GM21360 (cell line): ENCODE results near the gene NOL4L.

Experiments
- ATAC-seq: cut with Tn5 transposase; IDR thresholded peaks from one replicate; pipeline ENCODE4 v1.9.1; 2021; ENCODE audit warnings: mild to moderate bottlenecking, moderate library complexity; ENCODE audit not compliant: unreplicated experiment

Gene NOL4L

DNA sequence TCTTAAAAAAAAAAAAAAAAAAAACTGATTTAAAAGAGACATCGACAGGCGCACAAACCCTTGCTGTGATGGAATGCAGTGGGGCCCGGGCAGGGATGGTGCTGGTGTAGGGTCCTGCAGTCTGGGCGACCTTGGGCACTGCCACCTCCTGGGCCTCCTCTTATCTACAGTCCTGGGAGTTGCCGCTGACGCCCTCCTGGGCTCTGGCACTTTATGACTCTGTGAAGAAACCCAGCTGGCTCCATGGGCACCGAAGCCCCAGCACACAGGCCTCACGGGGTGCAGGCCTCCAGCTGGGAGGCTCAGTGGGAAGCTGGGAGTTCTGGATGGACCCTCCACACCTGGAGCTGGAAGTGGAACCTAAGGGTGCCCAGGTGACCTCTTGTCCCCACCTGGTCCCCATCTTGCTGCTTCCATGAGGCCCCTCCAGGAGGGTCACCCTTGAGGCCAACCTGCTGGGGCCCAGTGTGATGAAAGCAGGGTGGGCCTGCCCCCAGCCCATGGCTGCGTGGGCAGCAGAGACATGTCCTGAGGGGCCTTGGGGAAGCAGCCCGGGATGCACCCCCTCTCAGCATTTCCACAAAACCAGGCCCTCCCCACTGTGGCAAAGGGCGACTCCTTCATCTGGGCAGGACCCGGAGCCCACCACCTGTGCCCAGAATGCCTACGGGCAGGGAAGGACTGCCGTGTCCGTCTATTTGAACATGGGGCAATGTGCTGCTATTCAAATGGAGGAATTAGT, 122.1 kb downstream of the NOL4L start:
- ATAC-seq = no peak

DNA sequence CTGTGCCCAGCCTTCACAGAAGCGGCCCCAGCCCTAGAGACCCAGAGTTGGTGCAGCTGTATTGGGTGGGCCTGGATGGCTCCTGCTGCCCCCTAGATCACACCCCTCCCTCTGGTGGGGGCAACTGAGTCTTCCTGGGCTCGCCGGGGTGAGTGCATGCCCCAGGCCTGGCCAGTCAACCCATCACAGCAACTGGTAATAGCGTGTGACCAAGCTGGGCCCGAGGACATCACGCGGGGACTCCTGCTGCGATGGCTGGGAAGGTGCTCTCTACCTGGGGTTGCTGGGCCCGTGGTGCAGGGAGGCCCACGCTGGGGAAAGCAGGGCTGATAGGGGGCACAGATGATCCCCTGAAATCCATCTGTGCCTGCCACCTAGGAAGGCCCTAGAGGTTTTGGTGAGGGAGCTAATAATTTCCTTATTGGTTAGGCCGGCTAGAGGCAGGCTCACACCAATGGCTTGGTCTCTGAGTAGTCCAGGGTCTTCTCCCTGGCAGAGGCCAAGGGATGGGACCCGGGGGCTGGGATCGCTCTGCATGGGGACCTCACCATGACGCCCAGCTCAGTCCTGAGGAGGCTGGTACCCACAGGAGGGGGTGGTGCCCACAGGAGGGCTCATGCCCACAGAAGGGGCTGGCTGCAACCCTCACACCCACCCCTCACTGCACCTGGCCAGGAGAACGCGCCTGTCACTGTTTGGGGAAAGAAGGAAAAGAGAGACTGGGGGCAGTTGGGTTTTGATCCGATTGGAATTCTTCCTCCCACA, 123.1 kb downstream of the NOL4L start:
- no peak for ATAC-seq

DNA sequence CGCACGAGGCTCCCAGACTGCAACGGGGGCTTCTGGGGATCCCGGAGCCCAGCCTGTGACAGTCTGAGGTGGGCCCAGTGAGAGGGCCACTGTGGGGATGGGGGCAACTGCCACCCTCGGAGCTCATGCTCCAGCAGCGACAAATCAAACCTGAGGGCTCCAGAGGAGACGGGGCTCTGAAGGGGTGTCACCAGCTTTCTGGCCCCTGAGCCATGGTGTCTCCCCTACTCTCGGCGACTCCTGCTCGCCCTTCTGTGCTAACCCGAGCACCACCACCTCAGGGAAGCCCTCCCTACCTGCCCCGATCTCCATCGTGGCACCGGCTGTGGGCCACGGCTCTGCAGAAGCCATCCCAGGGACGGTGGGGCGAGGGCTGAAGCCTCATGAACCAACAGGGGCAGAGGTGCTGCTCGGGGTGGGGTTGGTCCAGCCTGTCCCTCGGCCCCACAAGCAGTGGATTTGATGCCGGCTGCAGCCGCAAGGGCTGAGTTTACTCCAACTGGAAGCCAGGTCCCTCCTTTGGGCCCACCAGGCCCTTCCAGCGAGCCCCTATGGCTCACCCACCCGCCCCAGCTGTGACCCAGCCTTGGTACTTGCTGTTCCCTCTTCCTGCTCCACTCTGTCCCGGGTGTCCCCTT, 124.3 kb downstream of the NOL4L start:
- ATAC-seq = no peak

DNA sequence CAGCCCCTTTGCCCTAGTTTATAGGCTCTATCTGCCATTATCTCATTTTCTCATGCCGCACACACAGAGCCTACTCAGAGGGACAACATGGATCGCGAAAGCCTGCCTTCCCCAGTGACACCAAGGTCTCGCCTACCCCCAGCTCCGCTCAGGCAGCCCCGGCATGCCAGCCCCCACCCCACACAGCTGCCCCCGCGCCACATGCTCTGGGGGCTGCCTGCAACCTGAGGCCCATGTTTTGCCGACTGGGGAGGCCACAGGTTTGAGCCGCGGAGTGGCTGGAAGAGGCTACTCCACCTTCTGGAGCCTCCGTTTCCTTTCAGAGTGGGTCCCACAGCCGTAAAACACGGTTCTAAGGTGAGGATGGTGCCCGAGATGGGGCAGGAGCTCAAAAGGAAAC, 124.9 kb downstream of the NOL4L start:
- no peak for ATAC-seq

DNA sequence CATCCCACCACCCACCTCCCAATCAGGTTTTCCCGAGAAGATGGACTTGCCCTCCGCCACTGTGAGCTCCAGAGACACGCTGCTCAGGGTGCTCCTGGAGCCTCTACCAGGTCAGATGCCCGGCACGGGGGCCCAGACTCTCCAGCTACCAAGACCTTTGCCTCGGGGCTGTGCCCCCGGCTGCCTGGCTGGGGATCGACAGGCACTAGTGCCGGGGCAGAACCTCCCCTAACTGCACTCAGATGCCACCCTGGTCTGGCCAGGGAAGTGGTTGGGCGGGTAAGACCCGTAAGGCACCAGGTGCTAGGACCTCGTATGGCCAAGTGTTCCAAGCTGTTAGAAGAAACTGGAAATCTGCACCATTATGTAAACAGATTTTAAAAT, 126.3 kb downstream of the NOL4L start:
- ATAC-seq = no peak

DNA sequence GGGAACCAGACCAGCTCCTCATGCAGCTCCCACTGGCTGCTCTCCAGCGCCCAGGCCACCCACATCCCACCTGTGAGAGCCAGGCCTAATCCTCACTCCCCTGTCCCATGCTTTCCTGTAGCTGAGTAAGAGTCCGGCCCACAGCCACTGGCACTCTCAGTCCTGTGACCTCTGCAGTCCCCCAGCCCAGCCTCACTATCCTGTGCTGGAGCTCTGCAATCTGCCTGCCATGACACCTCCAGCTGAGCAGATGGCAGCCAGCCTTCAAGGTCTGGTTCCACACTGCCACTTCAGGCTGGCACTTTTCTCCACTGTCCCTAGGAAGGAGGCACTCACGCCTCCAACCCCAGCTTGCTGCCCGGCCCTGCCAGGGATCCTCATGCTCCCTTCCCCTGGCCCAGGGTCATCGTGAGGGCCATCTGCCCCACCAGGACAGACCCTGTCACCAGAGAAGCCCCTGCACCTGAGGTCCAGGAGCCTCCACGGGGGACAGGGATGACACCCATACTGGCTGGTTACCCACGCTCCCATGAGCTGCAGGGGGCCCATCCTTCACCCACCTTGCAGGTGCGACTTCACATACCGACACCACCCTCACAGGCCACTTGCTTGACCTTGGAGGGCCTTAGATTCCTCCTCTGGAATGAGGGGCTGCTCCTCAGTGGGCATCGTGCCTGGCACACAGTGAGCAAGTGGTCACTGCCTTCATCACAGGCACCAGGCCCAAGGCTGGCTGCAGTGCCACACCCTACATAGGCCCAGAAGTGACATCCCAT, 126.9 kb downstream of the NOL4L start:
- no peak for ATAC-seq

DNA sequence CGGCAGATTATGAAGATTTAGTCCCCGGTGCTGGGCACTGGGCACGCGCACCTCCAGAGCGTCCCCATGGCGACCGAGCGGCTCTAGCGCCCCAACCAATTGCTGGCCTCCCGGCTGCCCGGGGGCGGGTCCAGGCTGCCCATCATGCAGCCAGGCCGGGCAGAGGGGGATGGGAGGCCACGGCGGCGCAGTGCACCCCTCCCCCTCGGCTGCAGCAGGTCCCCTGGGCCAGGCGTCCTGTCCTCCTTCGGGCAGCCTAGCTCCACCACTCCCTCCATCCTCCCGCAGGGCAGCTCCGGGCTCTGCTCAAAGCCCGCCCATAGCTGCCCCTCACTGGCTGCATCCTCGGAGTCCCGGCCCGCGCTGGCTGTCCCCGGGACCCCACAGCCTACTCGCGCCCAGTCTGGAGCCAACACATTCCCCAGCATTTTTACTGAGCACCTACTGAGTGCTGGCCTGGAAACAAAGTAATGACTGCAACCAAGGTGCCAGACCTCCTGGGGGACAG, 127.6 kb downstream of the NOL4L start:
- no peak for ATAC-seq

DNA sequence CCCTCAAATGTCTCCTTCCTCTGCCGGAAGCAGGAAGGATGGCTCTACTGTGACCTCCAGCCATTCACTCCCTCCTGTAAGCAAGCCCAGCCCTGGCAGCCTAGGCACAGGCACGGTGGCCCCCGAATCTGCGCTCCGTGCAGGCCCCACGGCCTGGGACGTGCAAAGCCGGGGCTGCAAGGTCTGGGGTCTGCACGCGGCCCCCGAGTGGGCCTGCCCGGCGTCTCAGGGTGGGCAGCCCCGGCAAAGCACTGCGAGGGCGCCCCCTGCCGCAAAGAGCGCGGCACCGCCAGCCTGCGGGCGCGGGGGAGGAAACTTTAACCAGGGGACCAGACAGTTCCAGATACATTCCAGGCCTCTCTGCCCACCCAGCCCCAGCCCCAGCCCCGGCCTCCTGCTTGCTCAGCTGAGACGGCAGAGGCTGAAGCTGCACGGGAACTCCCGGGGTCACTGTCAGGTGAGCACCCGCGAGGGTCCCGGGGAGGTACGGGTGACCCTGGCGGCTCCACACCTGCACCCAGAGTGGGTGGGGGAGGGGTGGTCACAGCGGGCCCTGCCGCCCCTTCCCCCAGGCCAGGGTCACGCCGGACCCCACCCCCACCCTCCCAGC, 128.2 kb downstream of the NOL4L start:
- ATAC-seq = no peak

DNA sequence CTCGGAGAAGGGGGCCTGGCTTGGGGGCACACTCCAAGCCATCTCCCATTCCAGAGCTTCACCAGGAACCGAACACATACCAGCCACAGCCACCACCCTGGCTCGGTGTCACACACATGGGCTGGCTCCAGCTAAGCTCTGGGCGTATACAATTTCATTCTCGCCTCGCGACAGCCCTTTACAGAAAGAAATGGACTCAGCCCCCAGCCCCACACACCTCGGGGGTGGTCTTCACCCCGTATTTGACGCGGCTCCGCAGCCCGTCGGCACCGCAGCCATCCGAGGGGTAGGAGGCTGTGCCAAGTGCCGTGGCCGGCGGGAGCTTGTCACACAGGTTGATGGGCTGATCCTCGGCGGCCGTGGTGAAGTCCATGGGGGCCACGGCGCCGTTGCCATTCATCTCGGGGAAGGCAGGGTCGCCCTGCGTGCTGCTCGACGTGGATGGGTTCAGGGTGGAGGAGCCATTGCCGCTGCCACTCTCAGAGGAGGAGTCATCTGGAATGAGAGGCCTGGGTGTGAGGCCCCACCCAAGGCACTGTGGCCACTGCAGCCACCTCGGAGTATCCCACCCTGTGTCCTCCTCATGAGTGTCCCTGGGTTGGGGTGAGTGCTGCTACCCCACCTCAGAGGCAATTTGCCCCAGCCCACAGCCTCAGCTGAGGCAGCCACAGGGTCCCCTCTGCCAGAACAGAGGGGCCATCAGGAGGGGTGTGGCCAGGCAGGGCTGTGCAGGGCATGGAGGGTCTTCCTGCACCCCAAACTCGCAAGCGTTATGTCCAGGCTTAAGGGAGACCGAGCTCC, 129.0 kb downstream of the NOL4L start:
- no peak for ATAC-seq

DNA sequence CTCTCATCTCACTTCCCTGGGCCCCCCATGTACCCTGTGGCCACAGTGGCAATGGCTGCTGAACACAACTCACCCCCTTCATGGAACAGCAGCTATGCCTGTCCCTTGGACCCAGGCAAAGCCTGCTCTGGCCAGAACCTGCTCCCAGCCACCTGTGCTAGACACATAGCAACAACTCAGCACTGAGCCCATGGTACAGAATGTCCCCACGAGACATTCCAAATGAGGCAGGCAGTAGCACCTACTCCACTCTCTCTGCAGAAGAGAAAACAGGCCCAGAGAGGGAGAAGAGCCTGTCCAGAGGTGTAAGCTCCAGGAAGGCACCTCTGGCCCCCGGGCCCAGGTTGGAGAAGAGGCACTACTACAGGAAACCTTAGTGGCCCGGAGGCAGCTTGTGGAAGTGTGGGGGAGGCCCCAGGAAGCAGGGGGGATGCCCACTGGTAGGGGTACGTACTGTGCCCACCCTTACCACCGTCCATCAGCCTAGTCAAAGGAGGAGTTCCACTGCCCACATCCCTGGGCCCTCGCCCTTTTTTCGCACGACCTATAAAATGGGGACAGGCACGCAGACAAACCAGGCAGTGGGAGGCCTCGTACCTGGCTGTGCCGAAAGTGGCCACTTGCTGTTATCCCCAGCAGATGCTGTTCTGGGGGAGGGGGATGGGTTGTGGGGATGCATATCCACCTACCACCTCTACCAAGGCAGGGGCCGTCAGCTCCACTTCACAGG, 129.8 kb downstream of the NOL4L start:
- no peak for ATAC-seq

DNA sequence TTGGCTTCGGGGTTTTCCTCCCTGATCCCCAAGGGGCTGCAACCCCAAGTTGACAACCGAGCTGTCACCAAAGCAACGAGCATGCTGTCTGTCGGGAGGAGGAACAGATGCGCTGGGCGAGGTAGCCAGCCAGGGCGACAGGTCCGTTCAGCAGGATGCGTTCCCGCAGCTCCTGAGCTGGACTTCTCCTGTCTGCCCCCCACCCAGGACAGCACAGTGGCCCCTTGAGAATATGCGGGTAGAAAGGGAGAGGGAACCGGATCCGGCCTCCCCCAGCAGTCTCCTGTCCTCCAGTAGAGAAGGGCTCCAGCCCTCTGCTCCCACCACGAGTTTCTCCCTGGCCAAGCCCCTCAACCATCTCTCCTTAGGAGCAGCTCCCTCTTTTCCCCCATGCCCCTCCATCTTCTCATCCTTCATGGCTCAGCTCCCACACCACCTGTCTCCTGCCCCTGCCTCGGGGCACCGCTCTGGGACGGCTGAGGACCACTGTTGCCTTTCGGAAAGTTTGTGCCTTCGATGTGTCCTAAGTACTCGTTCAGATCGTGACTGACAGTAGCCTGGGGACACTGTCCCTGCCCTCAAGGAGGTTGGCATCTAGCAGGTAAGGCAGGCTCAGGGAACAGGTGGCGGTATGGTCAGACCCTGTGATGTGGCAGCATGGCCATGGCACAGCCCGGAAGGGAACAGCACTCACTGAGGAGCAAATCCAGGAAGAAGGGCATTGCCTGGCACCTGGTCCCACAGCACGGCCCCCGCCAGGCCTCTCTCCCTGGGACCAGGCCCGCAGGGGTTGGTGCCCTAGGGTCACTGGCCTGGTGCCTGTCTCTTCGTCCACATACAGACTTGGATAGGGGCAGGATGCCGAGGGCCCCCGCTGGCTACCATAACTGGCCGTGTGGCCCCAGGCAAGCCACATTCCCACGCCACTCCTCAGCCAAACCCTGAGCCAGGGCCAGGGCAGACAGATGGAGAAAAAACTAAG, 130.7 kb downstream of the NOL4L start:
- no peak for ATAC-seq

DNA sequence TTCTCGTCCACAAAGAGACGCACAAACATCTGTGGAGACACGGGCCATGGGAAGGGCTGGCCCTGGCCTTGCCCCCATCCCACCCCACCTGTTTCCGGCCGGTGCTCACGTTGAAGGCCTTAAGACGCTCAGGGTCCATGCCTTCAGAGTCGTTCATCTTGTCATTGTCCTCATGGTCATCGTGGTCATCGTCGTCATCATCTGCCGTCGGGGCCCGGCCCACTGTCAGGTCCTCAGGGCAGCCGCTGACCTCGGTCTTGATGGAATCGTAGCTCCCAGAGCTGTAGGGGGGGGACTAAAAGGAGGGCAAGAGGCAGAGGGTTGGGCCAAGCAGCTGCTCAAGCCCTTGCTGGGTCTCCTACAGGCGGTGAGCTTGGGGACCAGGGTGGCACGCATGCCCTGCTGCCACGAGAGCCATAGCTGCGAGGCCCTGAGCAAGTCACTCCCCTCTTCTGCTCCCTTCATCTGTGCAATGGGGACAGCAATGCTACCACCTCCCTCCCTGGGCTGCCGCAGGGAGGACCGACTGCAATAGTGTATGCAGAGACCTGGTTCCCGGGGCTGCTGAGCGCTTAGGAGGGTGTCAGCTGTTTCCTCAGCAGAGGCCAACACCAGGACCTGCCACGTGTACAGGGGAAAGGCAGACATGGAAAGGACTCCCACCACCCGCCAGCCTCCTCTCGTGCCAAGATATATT, 131.5 kb downstream of the NOL4L start:
- ATAC-seq = no peak

DNA sequence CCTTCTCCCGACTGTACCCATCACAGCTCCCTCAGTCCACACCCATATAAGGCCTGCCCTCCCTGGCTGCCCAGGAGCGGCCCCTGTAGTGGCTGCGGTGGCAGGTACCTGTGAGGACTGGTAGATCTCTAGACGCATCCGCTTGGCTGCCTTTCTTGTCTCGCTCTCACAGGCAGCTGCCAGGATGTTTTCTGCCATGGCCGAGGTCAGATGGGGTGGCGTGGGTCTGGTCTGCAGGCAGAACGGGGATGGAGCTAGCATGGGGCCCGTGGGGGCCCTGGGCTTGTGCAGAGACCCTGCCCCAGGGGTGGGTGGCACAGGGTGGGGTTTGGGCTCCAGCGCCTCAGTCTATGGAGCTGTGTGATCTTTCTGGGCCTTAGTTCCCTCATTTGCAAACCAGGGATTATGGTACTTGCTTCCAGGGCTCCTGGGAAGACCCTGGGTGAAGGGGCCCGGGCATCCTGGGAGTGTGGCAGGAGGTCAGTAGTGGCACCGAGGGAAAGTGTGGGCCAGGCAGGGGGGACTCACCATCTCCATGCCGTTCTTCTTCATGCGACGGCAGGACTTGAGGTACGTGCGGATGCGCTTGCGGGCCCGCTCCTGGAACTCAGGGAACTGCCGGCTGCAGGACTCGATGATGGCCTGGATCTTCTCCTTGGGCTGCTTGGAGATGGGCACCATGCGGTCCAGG, 132.2 kb downstream of the NOL4L start:
- ATAC-seq = no peak

DNA sequence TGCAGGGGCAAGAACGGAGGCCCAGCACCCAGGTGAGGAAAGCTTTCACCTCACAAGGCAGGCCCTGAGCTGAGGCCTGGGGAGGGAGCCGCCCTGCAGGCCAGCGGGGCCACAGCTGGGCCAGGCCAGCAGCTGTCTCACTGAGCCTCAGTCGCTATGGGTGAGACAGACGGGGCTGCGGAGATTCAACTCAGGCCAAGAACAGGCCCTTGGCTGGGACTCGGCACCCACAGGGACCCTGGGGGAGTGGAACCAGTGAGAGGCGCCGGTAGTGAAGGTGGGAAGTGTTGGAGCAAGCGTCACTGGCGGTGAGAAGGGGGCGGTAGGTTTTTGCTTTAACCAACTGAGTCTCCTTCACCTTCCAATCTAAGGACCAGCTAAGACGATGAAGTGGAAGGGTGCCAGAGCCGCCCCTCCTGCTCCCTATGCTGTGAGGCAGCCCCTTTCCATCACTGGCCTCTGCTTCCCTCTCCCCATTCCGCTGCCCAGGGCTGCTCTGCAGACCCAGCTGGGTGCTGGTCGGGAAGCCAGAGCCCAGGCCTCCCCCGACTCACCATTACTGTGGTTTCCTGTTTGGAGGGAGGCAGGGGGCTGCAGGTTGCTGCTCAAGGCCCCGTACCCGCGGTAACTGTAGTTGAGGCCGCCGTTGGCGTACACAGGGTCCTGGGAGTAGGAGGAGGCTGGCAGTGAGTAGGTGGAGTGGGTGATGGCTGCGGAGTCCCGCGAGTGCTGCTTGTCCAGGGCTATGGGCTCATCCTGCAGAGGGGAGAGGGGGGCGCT, 133.3 kb downstream of the NOL4L start:
- ATAC-seq = no peak

DNA sequence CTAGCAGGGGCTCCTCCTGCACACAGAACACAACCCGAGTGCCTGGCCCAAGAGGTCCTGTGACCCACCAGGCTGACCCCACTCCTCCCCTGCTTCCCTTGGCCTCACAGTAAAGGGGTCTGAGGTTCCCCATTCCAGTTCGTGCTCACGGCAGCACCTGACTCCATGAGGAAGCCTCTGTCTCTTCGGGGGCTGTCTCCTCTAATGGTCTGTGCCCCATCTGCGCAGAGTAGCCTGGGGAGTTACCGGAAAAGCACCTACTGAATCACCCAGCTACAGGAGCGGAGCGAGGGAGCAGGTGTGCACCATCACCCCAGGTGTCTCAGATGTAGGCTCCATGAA, 133.8 kb downstream of the NOL4L start:
- no peak for ATAC-seq

DNA sequence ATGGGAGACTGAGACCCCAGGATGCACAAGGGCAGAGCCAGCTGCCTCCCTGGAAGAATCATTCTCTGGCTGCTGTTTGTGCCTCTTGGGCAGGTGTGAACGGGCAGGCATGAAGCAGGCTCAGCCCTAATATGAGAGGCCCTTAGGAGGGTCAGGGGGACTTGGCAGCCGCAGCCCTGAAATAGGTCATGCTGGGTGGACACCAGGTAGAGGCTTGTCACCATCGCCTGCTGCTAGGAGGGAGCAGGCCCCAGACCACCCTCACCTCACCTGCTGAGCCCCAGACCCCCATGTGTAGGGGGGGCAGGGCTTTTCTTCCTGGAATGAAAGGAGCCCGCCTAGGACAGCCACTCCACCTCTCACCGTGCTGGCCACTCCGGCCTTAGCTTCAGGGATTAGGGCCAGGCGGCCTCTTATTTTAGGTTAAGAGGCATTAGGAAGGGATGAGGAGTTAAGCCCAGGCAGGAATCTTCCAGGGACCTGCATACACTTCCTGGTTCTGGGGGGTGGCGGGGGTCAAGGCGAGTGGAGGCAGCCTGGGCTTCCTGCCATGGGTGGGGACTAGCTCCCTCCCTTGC, 134.6 kb downstream of the NOL4L start:
- ATAC-seq = no peak
